GM23338 (cell line): ENCODE results near the gene ST3GAL6. TPM values are rescaled to one million over a fixed set of nuclear protein-coding genes. Genes with fewer than 3 reads are reported as not detected.

ENCODE experiments used
- ATAC-seq: fragments of 200-7000 bp; cut with Tn5 transposase; 3 replicates; pipeline ENCODE4 v1.9.1; 2020
- DNase-seq: peaks from one replicate; pipeline ENCODE4 v3.0.0-alpha.2; 2015; ENCODE audit warnings: low spot score
- H2AFZ ChIP-seq: fragments of 200-600 bp; sonication (generic); 2 replicates; pipeline ENCODE4 v1.8.0; 2016; ENCODE audit warnings: antibody characterized with exemption, mild to moderate bottlenecking, moderate library complexity
- H3F3A ChIP-seq: fragments of 200-600 bp; sonication (generic); replicated peaks from 2 replicates; pipeline ENCODE4 v1.8.0; 2017; ENCODE audit warnings: antibody characterized with exemption, mixed run types, low read depth
- H3K27ac ChIP-seq: fragments of 200-600 bp; sonication (generic); 2 replicates; pipeline ENCODE4 v1.6.1; 2016; ENCODE audit warnings: low read depth
- H3K27me3 ChIP-seq: fragments of 200-600 bp; sonication (generic); 2 replicates; pipeline ENCODE4 v1.8.0; 2016; ENCODE audit warnings: mild to moderate bottlenecking, mixed run types, moderate library complexity; ENCODE audit not compliant: insufficient read depth
- H3K36me3 ChIP-seq: fragments of 200-600 bp; sonication (generic); 2 replicates; pipeline ENCODE4 v1.8.0; 2016; ENCODE audit warnings: mild to moderate bottlenecking; ENCODE audit not compliant: insufficient read depth
- H3K4me1 ChIP-seq: fragments of 200-600 bp; sonication (generic); 2 replicates; pipeline ENCODE4 v1.8.0; 2016; ENCODE audit warnings: mild to moderate bottlenecking, moderate library complexity; ENCODE audit not compliant: insufficient read depth
- H3K4me2 ChIP-seq: fragments of 200-600 bp; sonication (generic); 2 replicates; pipeline ENCODE4 v1.7.1; 2017; ENCODE audit warnings: mixed run types
- H3K4me3 ChIP-seq: fragments of 200-600 bp; sonication (generic); 2 replicates; pipeline ENCODE4 v1.6.1; 2016; ENCODE audit warnings: mixed run types
- H3K79me2 ChIP-seq: fragments of 200-600 bp; sonication (generic); replicated peaks from 2 replicates; pipeline ENCODE4 v1.8.0; 2017; ENCODE audit warnings: mild to moderate bottlenecking; ENCODE audit not compliant: insufficient read depth
- H3K9me2 ChIP-seq: fragments of 200-600 bp; sonication (generic); 2 replicates; pipeline ENCODE4 v1.8.0; 2017; ENCODE audit not compliant: insufficient read depth
- H4K20me1 ChIP-seq: fragments of 200-600 bp; sonication (generic); replicated peaks from 2 replicates; pipeline ENCODE4 v1.8.0; 2017; ENCODE audit warnings: mild to moderate bottlenecking; ENCODE audit not compliant: insufficient read depth
- H3K27ac Mint-ChIP-seq: 2 replicates; pipeline ENCODE4 v1.8.0; 2020; ENCODE audit warnings: inconsistent platforms, mild to moderate bottlenecking, moderate library complexity, mixed read lengths
- H3K27me3 Mint-ChIP-seq: 3 replicates; pipeline ENCODE4 v1.8.0; 2022; ENCODE audit warnings: low read depth, mild to moderate bottlenecking, moderate library complexity, mixed read lengths, inconsistent platforms; ENCODE audit not compliant: insufficient read depth, poor library complexity
- H3K36me3 Mint-ChIP-seq: 3 replicates; pipeline ENCODE4 v1.8.0; 2021; ENCODE audit warnings: low read depth, mild to moderate bottlenecking, inconsistent platforms, moderate library complexity, mixed read lengths
- H3K4me1 Mint-ChIP-seq: 3 replicates; pipeline ENCODE4 v1.8.0; 2020; ENCODE audit warnings: mild to moderate bottlenecking, inconsistent platforms, mixed read lengths
- H3K4me3 Mint-ChIP-seq: 3 replicates; pipeline ENCODE4 v1.8.0; 2021; ENCODE audit warnings: moderate library complexity, mild to moderate bottlenecking, inconsistent platforms, mixed read lengths
- H3K9me3 Mint-ChIP-seq: 3 replicates; pipeline ENCODE4 v1.8.0; 2020; ENCODE audit warnings: moderate library complexity, mild to moderate bottlenecking, inconsistent platforms, mixed read lengths
- CREB1 ChIP-seq: fragments of 250-450 bp; sonication (Bioruptor Pico); IDR thresholded peaks from 2 replicates; pipeline ENCODE4 v1.5.0; 2020; ENCODE audit warnings: low read depth, mild to moderate bottlenecking, moderate library complexity
- EZH2phosphoT487 ChIP-seq: fragments of 200-600 bp; sonication (generic); IDR thresholded peaks from one replicate; pipeline ENCODE4 v1.8.1; 2018; ENCODE audit warnings: antibody characterized with exemption; ENCODE audit not compliant: unreplicated experiment
- JUNB ChIP-seq: IDR thresholded peaks from one replicate; pipeline ENCODE4 v1.6.1; 2016; ENCODE audit warnings: antibody characterized with exemption; ENCODE audit not compliant: unreplicated experiment
- ZNF331 ChIP-seq: fragments of 250-450 bp; sonication (Bioruptor Pico); IDR thresholded peaks from 2 replicates; pipeline ENCODE4 v1.5.0; 2020; ENCODE audit warnings: low read depth, mild to moderate bottlenecking, moderate library complexity
- polyA plus RNA-seq: library from polyadenylated mRNA; unstranded; fragments of >200 nt; fragmentation: Nextera tagmentation; extraction: Ambion mirVana; gene quantifications from 2 replicates; pipeline ENCODE4 v1.2.1, GENCODE V29; 2016
- total RNA-seq: library from RNA; depleted of rRNA; stranded (reverse); fragments of >200 nt; shearing (Covaris generic); gene quantifications from 2 replicates; pipeline ENCODE4 v1.2.3, GENCODE V29; 2014
- TF ChIP-seq, protein P1 (sequence below): fragments of 250-450 bp; sonication (Bioruptor Pico); IDR thresholded peaks from 2 replicates; pipeline ENCODE4 v1.5.0; 2020; ENCODE audit warnings: mild to moderate bottlenecking, moderate library complexity
- TF ChIP-seq, protein P2 (sequence below): IDR thresholded peaks from 2 replicates; pipeline ENCODE4 v1.6.1; 2016; ENCODE audit warnings: antibody characterized with exemption
- TF ChIP-seq, protein P3 (sequence below), 2 experiments: fragments of 200-600 bp in 1 of 2; sonication (generic) in 1 of 2; conservative IDR thresholded peaks; 2 replicates each; pipeline versions ENCODE4 v1.5.1 to v1.6.1; 2016 to 2017; ENCODE audit warnings: antibody characterized with exemption in 2 of 2, low read depth in 2 of 2, mild to moderate bottlenecking in 2 of 2, moderate library complexity in 1 of 2

ST3GAL6 gene
- total and polyA plus RNA-seq, 2 experiments from 2014 or later: 4.7 to 8.1 TPM

DNA sequence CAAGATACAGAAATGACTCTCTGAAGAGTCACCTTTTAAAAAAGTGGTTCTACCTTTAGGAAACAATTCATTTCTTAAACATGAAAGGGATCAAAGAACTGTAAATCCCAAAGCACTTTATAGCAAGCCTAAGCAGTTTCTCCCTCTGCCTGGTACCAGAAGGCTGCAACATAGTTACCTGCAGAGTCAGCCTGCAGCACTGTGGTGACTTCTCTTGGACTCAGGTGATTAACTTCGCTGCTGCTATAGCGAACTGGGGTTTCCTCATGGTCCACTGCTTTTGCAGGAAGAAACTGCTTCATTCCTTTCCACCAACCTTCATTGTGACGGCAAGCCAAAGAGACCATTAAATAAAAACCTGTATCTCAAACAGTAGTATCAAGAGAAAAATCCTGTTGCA is 37.3 kb downstream of the ST3GAL6 start (continued):
- TF ChIP-seq, protein P1, sequence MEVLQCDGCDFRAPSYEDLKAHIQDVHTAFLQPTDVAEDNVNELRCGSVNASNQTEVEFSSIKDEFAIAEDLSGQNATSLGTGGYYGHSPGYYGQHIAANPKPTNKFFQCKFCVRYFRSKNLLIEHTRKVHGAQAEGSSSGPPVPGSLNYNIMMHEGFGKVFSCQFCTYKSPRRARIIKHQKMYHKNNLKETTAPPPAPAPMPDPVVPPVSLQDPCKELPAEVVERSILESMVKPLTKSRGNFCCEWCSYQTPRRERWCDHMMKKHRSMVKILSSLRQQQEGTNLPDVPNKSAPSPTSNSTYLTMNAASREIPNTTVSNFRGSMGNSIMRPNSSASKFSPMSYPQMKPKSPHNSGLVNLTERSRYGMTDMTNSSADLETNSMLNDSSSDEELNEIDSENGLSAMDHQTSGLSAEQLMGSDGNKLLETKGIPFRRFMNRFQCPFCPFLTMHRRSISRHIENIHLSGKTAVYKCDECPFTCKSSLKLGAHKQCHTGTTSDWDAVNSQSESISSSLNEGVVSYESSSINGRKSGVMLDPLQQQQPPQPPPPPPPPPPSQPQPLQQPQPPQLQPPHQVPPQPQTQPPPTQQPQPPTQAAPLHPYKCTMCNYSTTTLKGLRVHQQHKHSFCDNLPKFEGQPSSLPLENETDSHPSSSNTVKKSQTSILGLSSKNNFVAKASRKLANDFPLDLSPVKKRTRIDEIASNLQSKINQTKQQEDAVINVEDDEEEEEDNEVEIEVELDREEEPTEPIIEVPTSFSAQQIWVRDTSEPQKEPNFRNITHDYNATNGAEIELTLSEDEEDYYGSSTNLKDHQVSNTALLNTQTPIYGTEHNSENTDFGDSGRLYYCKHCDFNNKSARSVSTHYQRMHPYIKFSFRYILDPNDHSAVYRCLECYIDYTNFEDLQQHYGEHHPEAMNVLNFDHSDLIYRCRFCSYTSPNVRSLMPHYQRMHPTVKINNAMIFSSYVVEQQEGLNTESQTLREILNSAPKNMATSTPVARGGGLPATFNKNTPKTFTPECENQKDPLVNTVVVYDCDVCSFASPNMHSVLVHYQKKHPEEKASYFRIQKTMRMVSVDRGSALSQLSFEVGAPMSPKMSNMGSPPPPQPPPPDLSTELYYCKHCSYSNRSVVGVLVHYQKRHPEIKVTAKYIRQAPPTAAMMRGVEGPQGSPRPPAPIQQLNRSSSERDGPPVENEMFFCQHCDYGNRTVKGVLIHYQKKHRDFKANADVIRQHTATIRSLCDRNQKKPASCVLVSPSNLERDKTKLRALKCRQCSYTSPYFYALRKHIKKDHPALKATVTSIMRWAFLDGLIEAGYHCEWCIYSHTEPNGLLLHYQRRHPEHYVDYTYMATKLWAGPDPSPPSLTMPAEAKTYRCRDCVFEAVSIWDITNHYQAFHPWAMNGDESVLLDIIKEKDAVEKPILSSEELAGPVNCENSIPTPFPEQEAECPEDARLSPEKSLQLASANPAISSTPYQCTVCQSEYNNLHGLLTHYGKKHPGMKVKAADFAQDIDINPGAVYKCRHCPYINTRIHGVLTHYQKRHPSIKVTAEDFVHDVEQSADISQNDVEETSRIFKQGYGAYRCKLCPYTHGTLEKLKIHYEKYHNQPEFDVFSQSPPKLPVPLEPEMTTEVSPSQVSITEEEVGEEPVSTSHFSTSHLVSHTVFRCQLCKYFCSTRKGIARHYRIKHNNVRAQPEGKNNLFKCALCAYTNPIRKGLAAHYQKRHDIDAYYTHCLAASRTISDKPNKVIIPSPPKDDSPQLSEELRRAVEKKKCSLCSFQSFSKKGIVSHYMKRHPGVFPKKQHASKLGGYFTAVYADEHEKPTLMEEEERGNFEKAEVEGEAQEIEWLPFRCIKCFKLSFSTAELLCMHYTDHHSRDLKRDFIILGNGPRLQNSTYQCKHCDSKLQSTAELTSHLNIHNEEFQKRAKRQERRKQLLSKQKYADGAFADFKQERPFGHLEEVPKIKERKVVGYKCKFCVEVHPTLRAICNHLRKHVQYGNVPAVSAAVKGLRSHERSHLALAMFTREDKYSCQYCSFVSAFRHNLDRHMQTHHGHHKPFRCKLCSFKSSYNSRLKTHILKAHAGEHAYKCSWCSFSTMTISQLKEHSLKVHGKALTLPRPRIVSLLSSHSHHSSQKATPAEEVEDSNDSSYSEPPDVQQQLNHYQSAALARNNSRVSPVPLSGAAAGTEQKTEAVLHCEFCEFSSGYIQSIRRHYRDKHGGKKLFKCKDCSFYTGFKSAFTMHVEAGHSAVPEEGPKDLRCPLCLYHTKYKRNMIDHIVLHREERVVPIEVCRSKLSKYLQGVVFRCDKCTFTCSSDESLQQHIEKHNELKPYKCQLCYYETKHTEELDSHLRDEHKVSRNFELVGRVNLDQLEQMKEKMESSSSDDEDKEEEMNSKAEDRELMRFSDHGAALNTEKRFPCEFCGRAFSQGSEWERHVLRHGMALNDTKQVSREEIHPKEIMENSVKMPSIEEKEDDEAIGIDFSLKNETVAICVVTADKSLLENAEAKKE (CRISPR knock-in tag): no peak
- no peak for TF ChIP-seq CREB1 (CRISPR knock-in tag)

DNA sequence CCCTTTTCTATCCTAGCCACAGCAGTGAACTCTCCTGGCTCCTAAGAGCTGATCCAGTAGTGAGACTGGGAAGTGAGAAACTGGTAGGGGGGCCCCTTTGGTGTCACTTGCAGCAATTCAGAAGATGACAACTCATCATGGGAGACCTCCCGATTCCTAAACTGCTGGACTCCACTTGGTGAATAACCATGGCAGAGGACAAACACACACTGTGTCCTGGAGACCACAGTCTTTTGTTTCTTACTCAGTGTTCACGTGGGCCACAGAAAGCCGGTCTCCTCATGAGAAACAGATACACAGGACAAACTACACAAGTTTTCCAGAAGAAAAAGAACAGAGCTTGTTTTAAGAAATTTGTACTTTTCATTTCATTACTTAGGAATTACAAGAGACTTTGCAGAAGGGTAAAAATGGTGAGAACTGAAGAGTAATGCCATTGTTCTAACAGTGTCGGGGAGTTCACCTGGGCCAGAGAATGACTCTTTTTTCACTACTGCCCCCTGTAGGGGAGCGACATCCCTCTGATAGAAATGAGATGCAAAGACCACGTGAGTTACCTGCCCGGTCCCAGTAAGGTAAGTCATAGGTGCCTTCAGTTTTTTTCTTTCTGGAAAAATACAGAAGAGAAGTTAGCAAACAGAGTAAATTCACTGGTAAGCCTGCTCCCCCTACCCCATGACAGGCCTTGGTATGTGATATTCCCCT is 38.1 kb downstream of the ST3GAL6 start:
- H3K4me1 ChIP-seq: no peaks in the 10 kb centered on the region
- H3K9me2 ChIP-seq: no peaks in the 10 kb centered on the region
- peak; percentile 83 for ATAC-seq
- H3K79me2 ChIP-seq: no peaks in the 10 kb centered on the region
- peaks cover 47% of the 10 kb centered on the region for H3K36me3 Mint-ChIP-seq
- H3K4me2 ChIP-seq: no peak overlapping the region
- no peaks in the 10 kb centered on the region for H3K27me3 Mint-ChIP-seq
- no peak overlapping the region for H3K4me3 Mint-ChIP-seq
- DNase-seq: peak; percentile 70
- H3K36me3 ChIP-seq: peaks cover 27% of the 10 kb centered on the region; the same call in 1 of the 2 replicates
- no peaks in the 10 kb centered on the region for H3K4me1 Mint-ChIP-seq
- no peaks in the 10 kb centered on the region for H4K20me1 ChIP-seq
- H3K9me3 Mint-ChIP-seq: no peaks in the 10 kb centered on the region; the same call in 1 of the 3 replicates
- no peak overlapping the region for H3K27ac ChIP-seq
- TF ChIP-seq CREB1 (CRISPR knock-in tag): no peak
- TF ChIP-seq ZNF331 (CRISPR knock-in tag): no peak
- TF ChIP-seq, protein P2, sequence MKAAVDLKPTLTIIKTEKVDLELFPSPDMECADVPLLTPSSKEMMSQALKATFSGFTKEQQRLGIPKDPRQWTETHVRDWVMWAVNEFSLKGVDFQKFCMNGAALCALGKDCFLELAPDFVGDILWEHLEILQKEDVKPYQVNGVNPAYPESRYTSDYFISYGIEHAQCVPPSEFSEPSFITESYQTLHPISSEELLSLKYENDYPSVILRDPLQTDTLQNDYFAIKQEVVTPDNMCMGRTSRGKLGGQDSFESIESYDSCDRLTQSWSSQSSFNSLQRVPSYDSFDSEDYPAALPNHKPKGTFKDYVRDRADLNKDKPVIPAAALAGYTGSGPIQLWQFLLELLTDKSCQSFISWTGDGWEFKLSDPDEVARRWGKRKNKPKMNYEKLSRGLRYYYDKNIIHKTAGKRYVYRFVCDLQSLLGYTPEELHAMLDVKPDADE: no peak
- TF ChIP-seq, protein P3, sequence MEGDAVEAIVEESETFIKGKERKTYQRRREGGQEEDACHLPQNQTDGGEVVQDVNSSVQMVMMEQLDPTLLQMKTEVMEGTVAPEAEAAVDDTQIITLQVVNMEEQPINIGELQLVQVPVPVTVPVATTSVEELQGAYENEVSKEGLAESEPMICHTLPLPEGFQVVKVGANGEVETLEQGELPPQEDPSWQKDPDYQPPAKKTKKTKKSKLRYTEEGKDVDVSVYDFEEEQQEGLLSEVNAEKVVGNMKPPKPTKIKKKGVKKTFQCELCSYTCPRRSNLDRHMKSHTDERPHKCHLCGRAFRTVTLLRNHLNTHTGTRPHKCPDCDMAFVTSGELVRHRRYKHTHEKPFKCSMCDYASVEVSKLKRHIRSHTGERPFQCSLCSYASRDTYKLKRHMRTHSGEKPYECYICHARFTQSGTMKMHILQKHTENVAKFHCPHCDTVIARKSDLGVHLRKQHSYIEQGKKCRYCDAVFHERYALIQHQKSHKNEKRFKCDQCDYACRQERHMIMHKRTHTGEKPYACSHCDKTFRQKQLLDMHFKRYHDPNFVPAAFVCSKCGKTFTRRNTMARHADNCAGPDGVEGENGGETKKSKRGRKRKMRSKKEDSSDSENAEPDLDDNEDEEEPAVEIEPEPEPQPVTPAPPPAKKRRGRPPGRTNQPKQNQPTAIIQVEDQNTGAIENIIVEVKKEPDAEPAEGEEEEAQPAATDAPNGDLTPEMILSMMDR (conservative IDR thresholded peaks at IDR 0.05; ENCODE audit: low read depth in 2 of 2): peak; percentile 61 to 63
- TF ChIP-seq EZH2phosphoT487: no peak
- TF ChIP-seq JUNB: no peak
- no peak overlapping the region for H3K4me3 ChIP-seq
- H3F3A ChIP-seq: no peaks in the 10 kb centered on the region
- H3K27me3 ChIP-seq: no peaks in the 10 kb centered on the region
- no peak overlapping the region for H3K27ac Mint-ChIP-seq
- H2AFZ ChIP-seq: no peak overlapping the region
